Measurements from ENCODE around the gene JSRP1. TPM values are rescaled to one million over a fixed set of nuclear protein-coding genes. Genes with fewer than 3 reads are reported as not detected.

Gene JSRP1
- total RNA-seq, 1 donor from 2014 or later, result 79.3 TPM

DNA sequence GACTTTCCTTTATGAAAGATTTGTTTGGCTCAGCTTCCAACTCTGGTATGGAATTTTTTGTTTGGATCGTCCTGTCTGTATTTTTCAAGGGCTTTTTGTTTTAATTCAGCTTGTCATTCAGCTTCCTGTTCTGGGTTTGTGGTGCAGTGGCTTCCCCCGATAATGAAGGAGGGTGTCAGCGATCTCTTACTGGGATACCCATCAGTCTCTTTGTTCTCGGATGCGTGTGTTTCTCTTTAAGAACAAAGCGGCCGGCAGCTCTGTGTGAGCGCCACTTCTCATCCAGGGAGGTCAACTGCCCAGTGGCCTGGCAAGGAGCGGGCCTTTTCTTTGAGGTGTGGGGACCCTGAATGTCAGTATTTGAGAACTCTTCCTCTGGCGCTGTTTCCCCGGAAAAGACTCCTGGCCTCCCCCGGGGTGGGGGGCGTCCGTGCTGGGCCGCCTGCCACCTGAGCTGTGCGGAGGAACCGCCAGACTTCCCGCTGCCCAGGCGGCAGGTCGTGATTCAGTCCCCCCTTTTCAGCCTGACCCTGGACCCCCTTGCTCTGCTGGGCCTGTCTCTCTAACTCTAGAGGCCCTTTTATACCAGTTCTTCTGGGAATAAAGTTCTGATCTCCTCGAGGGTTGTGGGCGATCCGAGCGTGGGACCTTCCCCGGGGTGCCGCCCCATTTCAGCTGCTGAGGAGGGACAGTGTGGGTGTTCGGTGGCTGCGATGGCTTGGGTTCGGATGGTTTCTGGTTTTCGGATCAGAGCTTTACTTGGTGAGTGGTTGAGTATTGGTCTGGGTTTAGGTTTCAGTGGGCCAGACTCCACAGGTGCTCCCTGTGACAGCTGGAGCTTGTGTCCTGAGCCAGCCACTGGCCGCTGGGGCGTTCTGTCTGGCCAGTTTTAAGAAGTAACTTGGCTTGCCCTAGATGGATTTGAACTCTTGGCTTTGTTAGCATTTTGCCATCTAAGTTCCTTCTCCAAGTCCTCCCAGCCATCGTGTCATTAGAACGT lies 16.1 kb downstream of the JSRP1 start:
- peak overlapping the region; percentile 70 to 82 (median 78) for H3K9ac ChIP-seq (ENCODE audit: low read depth in 1 of 3, low read length in 3 of 3)
- H3K4me3 ChIP-seq (ENCODE audit: low read length in 3 of 3), result peak overlapping the region; percentile 60 to 71 (median 68)
- H3K36me3 ChIP-seq (ENCODE audit: control insufficient read depth in 3 of 3, insufficient read depth in 3 of 3, low read length in 3 of 3), result peaks cover 19 to 24% (median 19%) of the 10 kb centered on the region in 3 donors
- no peaks in the 10 kb centered on the region for H3K9me3 ChIP-seq (ENCODE audit: control insufficient read depth in 3 of 3, low read length in 3 of 3)
- H3K4me1 ChIP-seq (ENCODE audit: control insufficient read depth in 3 of 3, insufficient read depth in 3 of 3, low read length in 3 of 3), result peaks cover 67 to 70% (median 69%) of the 10 kb centered on the region in 3 donors
- H3K27ac ChIP-seq (ENCODE audit: low read depth, low read length), result peak overlapping the region; percentile 81
- no peaks in the 10 kb centered on the region for H3K27me3 ChIP-seq (ENCODE audit: control insufficient read depth in 3 of 3, insufficient read depth in 3 of 3, low read length in 3 of 3)

DNA sequence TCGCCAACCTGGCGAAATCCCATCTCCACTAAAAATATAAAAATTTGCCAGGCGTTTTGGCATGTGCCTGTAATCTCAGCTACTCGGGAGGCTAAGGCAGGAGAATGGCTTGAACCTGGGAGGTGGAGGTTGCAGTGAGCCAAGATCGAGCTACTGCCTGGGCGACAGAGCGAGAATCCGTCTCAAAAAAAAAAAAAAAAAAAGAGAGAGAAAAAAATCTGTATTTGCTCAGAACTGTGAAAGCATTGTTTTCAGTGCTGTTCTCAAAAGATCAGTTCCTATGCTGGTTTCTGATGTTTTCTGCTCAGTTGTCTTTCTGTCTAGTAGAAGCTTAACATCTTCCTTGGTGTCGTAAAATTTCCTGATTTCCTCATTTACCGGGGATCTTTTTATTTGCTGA lies 17.0 kb downstream of the JSRP1 start:
- Histone ChIP-seq H3K4me3 (ENCODE audit: low read length in 3 of 3) (no peak overlapping the region), H3K4me1 (ENCODE audit: control insufficient read depth in 3 of 3, insufficient read depth in 3 of 3, low read length in 3 of 3) (peaks cover 71 to 77% (median 72%) of the 10 kb centered on the region in 3 donors), H3K9ac (ENCODE audit: low read depth in 1 of 3, low read length in 3 of 3) (peak overlapping the region in 1 of 3 donors; percentile 78), H3K9me3 (ENCODE audit: control insufficient read depth in 3 of 3, low read length in 3 of 3) (no peaks in the 10 kb centered on the region), H3K36me3 (ENCODE audit: control insufficient read depth in 3 of 3, insufficient read depth in 3 of 3, low read length in 3 of 3) (peaks cover 11 to 15% (median 12%) of the 10 kb centered on the region in 3 donors), H3K27ac (ENCODE audit: low read depth, low read length) (no peak overlapping the region), H3K27me3 (ENCODE audit: control insufficient read depth in 3 of 3, insufficient read depth in 3 of 3, low read length in 3 of 3) (no peaks in the 10 kb centered on the region)

DNA sequence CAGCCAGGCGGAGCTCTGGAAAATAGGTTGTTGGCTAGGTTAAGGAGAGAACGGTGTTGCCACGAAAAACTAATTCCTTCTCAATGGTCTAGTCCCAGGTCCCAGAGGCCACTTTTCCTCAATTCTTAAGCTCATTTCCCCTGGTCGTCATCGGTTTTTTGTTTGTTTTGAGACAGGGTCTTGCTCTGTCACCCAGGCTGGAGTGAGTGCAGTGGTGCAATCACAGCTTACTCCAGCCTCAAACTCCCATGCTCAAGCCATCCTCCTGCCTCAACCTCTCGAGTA lies 18.4 kb downstream of the JSRP1 start:
- Histone ChIP-seq H3K27ac (ENCODE audit: low read depth, low read length) (peak overlapping the region; percentile 96), H3K9me3 (ENCODE audit: control insufficient read depth in 3 of 3, low read length in 3 of 3) (no peaks in the 10 kb centered on the region), H3K4me1 (ENCODE audit: control insufficient read depth in 3 of 3, insufficient read depth in 3 of 3, low read length in 3 of 3) (peaks cover 66 to 79% (median 69%) of the 10 kb centered on the region in 3 donors), H3K27me3 (ENCODE audit: control insufficient read depth in 3 of 3, insufficient read depth in 3 of 3, low read length in 3 of 3) (no peaks in the 10 kb centered on the region), H3K36me3 (ENCODE audit: control insufficient read depth in 3 of 3, insufficient read depth in 3 of 3, low read length in 3 of 3) (peaks cover 13 to 15% (median 13%) of the 10 kb centered on the region in 3 donors), H3K4me3 (ENCODE audit: low read length in 3 of 3) (peak overlapping the region; percentile 83 to 96 (median 93)), H3K9ac (ENCODE audit: low read depth in 1 of 3, low read length in 3 of 3) (peak overlapping the region; percentile 95 to 97 (median 97))

DNA sequence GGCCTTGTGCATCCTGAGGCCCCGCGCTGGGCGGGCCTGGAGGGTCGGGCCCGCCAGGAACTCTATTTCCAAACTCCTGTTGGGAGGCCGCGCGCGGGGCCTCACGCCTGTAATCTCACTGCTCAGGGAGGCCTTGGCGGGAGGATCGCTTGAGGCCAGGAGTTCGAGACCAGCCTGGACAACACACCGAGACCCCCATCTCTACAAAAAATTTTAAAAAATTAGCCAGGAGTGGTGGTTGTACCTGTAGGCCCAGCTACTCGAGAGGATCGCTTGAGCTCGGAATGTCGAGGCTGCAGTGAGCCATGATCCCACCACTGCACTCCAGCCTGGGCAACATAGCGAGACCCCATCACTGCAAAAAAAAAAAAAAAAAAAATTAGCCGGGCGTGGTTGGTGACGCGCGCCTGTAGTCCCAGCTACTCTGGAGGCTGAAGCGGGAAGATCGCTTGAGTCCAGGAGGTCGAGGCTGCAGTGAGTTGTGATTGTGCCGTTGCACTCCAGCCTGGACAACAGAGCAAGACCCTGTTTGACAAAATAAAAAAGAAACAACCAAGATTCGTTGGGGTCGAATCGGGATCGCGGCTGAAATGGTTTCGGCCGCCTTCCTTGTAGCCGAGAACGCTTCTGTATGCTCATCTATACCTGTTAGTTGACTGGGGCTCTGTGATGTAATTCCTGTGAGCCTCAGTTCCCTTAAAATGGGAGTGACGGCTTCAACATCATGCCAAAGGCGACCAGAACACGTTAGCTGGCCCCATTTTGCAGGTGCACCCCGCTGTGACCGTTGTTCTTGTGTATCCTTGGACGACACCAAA lies 19.0 kb downstream of the JSRP1 start:
- peak overlapping the region; percentile 83 to 96 (median 93) for H3K4me3 ChIP-seq (ENCODE audit: low read length in 3 of 3)
- H3K27ac ChIP-seq (ENCODE audit: low read depth, low read length), result peak overlapping the region; percentile 96
- peaks cover 15 to 17% (median 16%) of the 10 kb centered on the region in 3 donors for H3K36me3 ChIP-seq (ENCODE audit: control insufficient read depth in 3 of 3, insufficient read depth in 3 of 3, low read length in 3 of 3)
- H3K4me1 ChIP-seq (ENCODE audit: control insufficient read depth in 3 of 3, insufficient read depth in 3 of 3, low read length in 3 of 3), result peaks cover 61 to 74% (median 63%) of the 10 kb centered on the region in 3 donors
- no peaks in the 10 kb centered on the region for H3K27me3 ChIP-seq (ENCODE audit: control insufficient read depth in 3 of 3, insufficient read depth in 3 of 3, low read length in 3 of 3)
- H3K9ac ChIP-seq (ENCODE audit: low read depth in 1 of 3, low read length in 3 of 3), result peak overlapping the region; percentile 95 to 97 (median 97)
- H3K9me3 ChIP-seq (ENCODE audit: control insufficient read depth in 3 of 3, low read length in 3 of 3), result no peaks in the 10 kb centered on the region

DNA sequence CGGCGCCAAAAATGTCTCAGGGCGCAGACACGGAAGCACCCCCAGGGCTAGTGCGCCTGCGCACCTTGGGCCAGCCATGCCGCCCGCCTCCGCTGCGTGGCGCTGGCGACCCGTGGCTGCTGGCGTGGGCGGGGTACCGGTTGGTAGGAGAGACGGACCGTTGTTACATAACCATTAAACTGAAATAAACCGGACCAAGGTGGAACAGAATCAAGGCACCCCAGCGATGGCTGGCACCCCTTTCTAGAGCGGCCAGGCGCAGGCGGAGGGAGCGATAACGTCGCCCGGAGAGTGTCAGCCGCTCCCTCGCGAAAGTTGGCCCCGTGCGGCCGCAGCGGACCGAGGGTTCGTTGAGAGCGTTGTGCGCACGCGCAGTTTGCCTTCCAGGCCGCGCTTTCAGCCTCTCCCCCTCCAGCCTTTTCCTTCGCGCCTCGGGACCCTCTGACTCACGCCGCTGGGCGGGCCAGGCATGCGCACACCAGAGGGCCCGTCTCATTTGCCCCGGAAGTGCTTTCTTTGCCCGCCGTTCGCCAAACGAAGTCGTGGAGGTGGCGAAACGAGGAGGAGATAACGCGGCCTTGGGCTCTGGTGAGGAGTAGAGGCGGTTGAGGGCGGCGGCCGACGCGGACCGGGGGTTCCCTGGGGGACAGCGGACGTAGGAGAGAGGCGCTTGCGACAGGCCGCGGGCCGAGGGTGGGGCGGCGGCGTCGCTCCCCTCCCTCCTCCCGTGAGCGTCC lies 19.7 kb downstream of the JSRP1 start, which contains the start of the genes PLEKHJ1 and SF3A2:
TSS of gene PLEKHJ1 (minus strand) at position 16 of the 737 bp plus-strand sequence. CDS start 81 bp downstream, outside the sequence.
TSS of gene SF3A2 (plus strand) at position 511 of the 737 bp plus-strand sequence. CDS start 6,595 bp downstream, outside the sequence.
- H3K4me3 ChIP-seq (ENCODE audit: low read length in 3 of 3), result peak within 1 kb of the TSS; percentile 83 to 96 (median 93)
- H3K27me3 ChIP-seq (ENCODE audit: control insufficient read depth in 3 of 3, insufficient read depth in 3 of 3, low read length in 3 of 3), result no peaks in the 10 kb centered on the region
- peak within 1 kb of the TSS; percentile 96 for H3K27ac ChIP-seq (ENCODE audit: low read depth, low read length)
- H3K36me3 ChIP-seq (ENCODE audit: control insufficient read depth in 3 of 3, insufficient read depth in 3 of 3, low read length in 3 of 3), result peaks cover 15 to 17% (median 16%) of the 10 kb centered on the region in 3 donors
- H3K9me3 ChIP-seq (ENCODE audit: control insufficient read depth in 3 of 3, low read length in 3 of 3), result no peaks in the 10 kb centered on the region
- H3K9ac ChIP-seq (ENCODE audit: low read depth in 1 of 3, low read length in 3 of 3), result peak within 1 kb of the TSS; percentile 95 to 97 (median 97)
- H3K4me1 ChIP-seq (ENCODE audit: control insufficient read depth in 3 of 3, insufficient read depth in 3 of 3, low read length in 3 of 3), result peaks cover 60 to 73% (median 61%) of the 10 kb centered on the region in 3 donors

DNA sequence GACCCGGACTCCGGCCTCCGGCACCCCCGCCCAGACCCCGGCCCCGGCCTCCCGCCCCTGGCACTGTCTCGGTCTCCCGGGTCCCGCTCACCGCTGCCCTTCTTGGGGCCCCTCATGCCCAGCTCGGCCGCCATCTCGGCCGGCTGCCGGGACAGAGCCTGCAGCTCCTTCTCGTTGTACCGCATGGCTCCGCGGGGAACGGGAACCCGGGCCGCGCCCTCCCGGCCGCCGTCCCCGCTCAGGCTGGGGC lies 20.2 kb downstream of the JSRP1 start:
- H3K36me3 ChIP-seq (ENCODE audit: control insufficient read depth in 3 of 3, insufficient read depth in 3 of 3, low read length in 3 of 3), result peaks cover 15 to 19% (median 17%) of the 10 kb centered on the region in 3 donors
- H3K9me3 ChIP-seq (ENCODE audit: control insufficient read depth in 3 of 3, low read length in 3 of 3), result no peaks in the 10 kb centered on the region
- H3K27ac ChIP-seq (ENCODE audit: low read depth, low read length), result peak overlapping the region; percentile 96
- no peaks in the 10 kb centered on the region for H3K27me3 ChIP-seq (ENCODE audit: control insufficient read depth in 3 of 3, insufficient read depth in 3 of 3, low read length in 3 of 3)
- H3K4me3 ChIP-seq (ENCODE audit: low read length in 3 of 3), result peak overlapping the region; percentile 78 to 96 (median 93)
- H3K9ac ChIP-seq (ENCODE audit: low read depth in 1 of 3, low read length in 3 of 3), result peak overlapping the region in 2 of 3 donors; percentile 97
- peaks cover 60 to 73% (median 61%) of the 10 kb centered on the region in 3 donors for H3K4me1 ChIP-seq (ENCODE audit: control insufficient read depth in 3 of 3, insufficient read depth in 3 of 3, low read length in 3 of 3)

DNA sequence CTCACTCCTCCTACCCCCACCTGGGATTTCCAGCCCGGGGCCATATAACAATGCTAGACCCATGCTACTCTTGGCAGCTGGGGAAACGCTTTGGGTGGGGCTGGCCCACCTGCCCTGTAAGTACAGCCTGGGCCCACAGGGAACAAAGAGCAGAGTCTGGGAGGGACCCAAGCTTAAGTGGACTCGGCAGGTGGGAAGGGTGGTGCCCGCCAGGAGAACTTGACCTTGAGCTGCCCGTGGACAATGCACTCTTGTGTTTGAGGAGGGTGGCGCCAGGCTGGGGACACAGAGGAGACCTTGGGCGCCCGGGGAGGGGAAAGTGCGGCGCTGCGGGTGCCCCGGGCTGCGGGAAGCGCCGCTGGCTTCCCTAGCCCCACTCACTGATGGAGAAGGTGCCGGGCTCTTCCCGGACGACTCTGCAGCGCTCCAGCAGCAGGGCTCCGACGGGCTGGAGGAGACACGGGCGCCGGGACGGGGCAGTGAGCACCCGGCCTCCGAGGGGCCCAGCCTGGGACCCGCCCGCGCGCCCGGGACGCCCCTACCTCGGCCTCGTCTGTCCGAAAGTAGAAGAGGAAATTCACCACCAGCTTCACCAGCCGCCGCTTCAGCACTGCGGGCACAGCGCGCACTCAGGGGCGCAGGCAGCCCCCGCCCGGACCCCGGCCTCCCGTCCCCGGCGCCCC lies 20.7 kb downstream of the JSRP1 start:
- peaks cover 60 to 73% (median 61%) of the 10 kb centered on the region in 3 donors for H3K4me1 ChIP-seq (ENCODE audit: control insufficient read depth in 3 of 3, insufficient read depth in 3 of 3, low read length in 3 of 3)
- H3K27ac ChIP-seq (ENCODE audit: low read depth, low read length), result peak overlapping the region; percentile 96
- peaks cover 15 to 21% (median 17%) of the 10 kb centered on the region in 3 donors for H3K36me3 ChIP-seq (ENCODE audit: control insufficient read depth in 3 of 3, insufficient read depth in 3 of 3, low read length in 3 of 3)

DNA sequence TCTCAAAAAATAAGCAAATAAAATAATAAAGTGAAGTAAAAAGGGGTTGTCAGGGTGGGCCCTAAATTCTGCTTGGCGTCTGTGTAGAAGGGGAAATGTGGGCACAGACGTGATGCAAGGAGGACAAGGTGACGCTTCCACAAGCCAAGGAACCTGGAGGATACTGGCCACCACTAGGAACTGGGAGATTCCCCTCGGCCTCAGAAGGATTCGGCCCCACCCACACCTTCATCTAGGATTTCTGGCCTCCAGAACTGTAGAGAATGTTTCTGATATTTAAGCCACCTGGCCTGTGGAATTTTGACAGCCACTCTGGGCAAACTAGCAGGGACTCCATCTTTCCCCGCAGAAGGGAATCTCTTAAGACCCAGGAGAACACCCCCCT lies 21.2 kb downstream of the JSRP1 start:
- Histone ChIP-seq H3K4me3 (ENCODE audit: low read length in 3 of 3) (peak overlapping the region; percentile 78 to 96 (median 93)), H3K4me1 (ENCODE audit: control insufficient read depth in 3 of 3, insufficient read depth in 3 of 3, low read length in 3 of 3) (peaks cover 58 to 72% (median 59%) of the 10 kb centered on the region in 3 donors), H3K9me3 (ENCODE audit: control insufficient read depth in 3 of 3, low read length in 3 of 3) (no peaks in the 10 kb centered on the region), H3K9ac (ENCODE audit: low read depth in 1 of 3, low read length in 3 of 3) (peak overlapping the region; percentile 37 to 97 (median 97)), H3K36me3 (ENCODE audit: control insufficient read depth in 3 of 3, insufficient read depth in 3 of 3, low read length in 3 of 3) (peaks cover 20 to 25% (median 20%) of the 10 kb centered on the region in 3 donors), H3K27me3 (ENCODE audit: control insufficient read depth in 3 of 3, insufficient read depth in 3 of 3, low read length in 3 of 3) (no peaks in the 10 kb centered on the region), H3K27ac (ENCODE audit: low read depth, low read length) (peak overlapping the region; percentile 96)

More for the DNA sequence above, 20.7 kb downstream of the JSRP1 start:
- H3K27me3 ChIP-seq (ENCODE audit: control insufficient read depth in 3 of 3, insufficient read depth in 3 of 3, low read length in 3 of 3), result no peaks in the 10 kb centered on the region
- peak overlapping the region; percentile 37 to 97 (median 97) for H3K9ac ChIP-seq (ENCODE audit: low read depth in 1 of 3, low read length in 3 of 3)
- H3K4me3 ChIP-seq (ENCODE audit: low read length in 3 of 3), result peak overlapping the region; percentile 78 to 96 (median 93)
- H3K9me3 ChIP-seq (ENCODE audit: control insufficient read depth in 3 of 3, low read length in 3 of 3), result no peaks in the 10 kb centered on the region
